Activated gamma-delta T cell (primary cell): ENCODE results near the gene SLAMF7.
"Not testable (repeated sequence)": the region's sequence is repeated elsewhere in the genome, so short reads cannot be mapped to it uniquely, and the experiment has no call there.

Source experiments
- DNase-seq: peaks from one replicate; lab custom pipeline; 2025; lab: John Stamatoyannopoulos, UW

Gene SLAMF7

DNA sequence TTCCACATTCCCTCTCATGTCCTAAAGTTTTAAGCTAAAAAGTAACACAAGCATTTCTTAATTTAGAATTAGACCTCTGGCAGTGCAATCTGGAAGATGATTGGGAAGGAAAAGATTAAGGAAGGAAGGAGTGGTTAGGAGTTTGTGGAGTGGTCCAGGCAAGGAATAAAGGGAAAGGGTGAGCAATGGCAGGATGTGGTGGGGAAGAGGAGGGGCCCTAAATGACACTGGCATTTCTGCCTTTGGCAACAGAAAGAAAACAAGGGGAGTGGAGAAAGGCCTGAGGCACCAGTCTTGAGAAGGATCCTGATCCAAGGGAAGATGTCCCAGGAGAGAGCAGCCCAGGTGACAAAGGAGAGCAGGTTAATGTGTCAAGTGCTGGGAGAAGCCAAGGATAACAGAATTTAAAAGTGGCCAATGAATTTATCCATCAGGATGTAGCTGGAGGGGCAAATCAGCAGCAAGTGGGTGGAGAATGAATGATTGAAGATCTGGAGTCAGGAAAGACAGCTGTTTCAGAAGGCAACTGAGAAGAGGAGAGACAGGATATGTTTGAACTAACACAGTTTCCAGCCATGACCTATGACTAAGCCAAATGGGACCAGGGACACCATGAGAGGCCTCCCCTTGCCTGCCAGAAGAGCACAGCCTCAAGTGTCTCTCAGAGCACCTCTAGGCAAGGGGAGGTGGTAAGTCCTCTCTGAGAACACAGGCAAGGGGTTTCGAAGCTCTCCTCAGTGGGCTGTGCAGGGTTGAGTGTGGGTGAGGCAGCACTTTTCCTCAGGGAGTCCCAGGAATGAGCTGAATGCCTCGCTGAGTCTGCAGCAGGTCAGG lies 36.1 kb downstream of the SLAMF7 start:
- no peak for DNase-seq

DNA sequence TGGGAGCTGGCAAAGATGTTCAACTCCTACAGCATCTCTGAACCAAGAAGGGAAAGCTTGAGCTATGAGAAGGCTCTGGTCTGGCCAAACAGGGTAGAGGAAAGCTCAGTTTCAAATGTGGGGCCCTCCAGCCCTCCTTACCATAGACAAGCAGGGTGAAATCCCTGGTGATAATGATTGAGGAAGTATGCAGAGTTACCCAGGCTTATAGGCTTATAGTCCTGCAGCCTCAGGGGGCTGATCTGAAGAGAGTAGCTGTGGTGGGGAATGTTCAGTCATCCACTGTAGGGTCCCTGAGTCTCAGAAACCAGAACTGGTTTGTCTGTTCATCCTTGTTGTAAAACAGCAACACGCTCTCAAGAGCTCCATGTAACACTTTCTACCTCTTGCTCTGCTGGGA lies 37.1 kb downstream of the SLAMF7 start:
- no peak for DNase-seq

DNA sequence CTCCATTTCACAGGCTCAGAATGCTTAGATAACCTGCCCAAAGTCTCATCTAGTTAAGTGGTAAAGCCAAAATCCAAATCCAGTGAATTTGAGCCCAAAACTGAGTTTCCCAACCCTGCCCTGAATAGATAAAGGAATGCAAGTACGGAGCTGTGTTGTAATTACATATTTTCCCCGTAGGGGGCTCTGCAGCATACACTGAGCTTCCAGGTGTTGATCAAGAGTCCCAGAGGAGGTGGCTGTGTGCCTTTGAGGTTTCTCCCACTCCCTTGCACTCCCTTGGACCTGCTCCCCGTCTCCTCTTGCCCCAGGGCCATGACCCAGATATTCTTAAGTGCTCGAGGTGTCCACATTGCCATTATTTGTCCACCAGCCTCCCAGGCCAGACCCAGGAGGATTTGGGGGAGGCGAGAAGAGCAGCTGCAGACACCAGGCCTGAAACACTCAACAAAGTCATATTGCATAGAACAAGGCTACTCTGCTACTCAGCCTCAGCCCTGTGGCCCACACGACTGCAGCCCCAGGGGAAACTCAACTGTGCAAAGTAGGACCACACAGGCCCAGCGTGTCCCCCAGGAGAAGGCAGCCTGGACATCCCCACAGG lies 38.5 kb downstream of the SLAMF7 start:
- DNase-seq, result no peak

DNA sequence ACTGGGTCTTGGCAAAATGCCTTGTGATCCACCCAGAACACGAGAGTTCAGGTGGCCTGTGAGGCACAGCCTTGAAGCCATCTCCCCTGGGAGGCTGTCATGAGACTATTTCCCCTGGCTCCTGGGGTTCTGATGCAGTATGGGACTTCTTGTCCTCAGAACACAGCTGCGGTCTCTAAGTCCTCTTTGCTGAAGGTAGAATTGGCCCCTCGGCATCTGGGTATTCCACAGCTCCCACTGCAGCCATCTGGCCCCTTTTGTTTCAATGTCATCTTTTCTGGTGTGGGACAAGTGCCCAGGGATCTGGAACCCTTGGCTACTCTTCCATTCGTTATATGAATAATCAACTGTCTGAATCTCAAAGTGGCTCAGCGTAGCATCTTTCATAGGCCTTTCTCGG lies 39.9 kb downstream of the SLAMF7 start:
- no peak for DNase-seq

DNA sequence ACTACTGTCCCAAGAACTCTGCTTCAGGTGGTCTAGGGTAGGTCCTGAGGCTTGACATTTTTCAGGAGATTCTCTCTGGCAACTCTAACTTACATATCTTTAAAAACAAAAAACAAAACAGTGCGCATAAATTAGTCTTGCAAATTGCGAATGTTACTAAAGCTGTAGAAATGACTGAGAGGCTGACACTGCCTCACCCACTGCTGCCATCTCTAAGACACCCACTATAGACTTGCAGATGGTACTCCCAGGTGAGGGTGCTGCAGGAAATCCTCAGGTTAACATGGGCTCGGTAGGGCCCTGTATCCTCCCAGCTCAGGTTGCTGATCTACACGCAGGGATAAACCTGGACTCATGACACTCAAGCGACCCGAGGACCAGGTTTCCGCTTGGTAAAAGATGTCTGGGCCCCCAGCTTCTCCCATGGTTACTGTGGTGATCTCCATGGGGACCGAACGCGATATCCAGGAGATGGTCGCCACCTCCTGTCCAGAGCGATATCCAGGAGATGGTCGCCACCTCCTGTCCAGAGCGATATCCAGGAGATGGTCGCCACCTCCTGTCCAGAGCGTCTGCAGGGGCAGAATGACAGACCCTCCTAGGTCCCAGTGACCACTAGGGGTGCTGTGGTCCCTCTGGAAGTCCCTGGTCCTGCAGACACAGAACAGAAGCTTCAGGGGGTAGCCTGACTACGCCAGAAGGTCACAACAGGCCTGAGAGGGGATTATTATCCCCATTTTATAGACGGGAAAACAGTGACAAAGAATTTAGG lies 40.8 kb downstream of the SLAMF7 start:
- no peak for DNase-seq

DNA sequence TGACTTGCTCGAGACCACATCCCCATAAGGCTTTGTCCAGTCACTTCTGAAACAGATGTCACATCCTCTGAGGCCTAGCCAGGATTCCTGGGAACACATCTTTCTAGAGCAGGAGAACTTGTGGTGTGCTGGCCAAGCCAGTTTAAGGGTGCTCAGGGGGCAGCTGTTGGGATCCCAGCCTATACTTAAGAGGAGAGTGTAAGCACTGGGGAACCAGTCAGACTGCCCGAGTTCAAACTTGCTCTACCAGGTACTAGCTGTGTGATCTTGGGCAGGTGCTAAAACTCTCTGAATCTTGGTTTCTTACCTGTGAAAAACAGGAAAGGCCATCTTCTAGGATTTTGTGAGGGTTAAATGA lies 41.3 kb downstream of the SLAMF7 start:
- DNase-seq, result no peak

DNA sequence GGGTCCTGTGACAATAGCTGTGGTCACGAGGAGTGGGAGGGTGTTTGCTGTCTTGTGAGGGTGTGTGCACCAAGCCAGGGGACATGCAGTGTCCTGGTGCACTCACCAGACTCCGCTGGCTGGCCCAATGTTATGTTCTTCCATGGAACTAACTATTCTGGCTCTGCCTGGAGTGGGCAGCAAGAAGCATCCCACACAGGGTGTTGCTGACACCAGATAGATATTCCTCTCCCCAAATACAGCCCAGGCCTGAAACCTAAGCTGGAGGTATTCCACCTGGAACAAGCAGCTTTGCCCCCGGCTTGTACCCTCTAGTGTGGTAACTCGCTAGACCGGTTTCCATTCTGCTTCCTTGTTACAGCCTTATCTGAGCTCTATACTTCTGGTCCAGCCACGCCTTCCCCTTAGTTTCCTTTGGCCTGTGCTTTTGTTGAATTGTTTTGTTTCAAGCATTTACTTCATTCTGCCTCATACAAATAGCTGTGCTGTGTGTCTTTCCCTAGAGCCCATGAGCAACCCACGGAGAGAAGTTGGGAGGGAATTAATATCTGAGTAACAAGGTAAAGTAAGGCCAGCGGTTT lies 42.2 kb downstream of the SLAMF7 start:
- DNase-seq, result no peak

DNA sequence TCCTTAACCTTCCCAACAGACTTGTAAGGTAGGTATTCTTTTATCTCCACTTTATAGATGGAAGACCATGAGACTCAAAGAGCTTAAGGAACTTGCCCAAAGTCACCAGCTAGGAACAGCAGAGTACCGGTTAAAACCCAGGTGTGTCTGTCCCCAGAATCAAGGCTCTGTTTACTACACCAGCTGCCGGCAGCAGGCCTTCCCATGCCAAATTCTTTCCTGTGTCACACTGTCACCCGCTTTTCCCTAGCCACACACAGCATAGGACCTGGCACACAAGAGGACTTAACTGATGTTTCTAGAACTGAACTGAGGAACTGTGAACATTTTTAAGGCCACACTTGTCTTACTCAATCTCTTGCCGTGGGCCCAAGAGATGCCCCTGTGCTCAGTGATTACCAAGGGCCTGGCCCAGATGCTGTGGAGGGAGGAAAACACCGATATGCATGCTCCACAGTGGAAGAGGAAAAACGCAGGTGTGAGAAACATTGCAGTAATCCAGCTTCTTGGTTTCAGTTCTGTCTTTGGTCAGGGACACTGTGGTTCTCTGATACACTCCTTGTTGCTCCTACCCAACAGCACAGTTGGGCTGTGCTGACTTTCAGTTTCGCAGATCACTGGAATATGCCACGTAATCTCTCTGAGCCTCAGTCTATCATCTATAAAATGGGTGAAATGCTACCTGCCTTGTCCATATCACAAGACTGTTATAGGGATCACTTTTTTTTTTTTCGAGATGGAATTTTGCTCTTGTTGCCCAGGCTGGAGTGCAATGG lies 43.1 kb downstream of the SLAMF7 start:
- no peak for DNase-seq

DNA sequence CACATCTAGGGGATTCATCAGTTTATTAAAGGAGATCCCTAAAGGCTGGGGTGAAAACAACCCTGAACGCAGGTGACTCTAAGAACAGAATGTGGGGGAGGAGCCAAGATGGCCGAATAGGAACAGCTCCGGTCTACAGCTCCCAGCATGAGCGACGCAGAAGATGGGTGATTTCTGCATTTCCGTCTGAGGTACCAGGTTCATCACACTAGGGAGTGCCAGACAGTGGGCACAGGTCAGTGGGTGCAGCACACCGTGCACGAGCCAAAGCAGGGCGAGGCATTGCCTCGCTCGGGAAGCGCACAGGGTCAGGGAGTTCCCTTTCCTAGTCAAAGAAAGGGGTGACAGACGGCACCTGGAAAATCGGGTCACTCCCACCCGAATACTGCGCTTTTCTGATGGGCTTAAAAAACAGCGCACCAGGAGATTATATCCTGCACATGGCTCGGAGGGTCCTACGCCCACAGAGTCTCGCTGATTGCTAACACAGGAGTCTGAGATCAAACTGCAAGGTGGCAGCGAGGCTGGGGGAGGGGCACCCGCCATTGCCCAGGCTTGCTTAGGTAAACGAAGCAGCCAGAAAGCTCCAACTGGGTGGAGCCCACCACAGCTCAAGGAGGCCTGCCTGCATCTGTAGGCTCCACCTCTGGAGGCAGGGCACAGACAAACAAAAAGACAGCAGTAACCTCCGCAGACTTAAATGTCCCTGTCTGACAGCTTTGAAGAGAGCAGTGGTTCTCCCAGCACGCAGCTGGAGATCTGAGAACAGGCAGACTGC lies 44.1 kb downstream of the SLAMF7 start:
- not testable (repeated sequence) for DNase-seq

DNA sequence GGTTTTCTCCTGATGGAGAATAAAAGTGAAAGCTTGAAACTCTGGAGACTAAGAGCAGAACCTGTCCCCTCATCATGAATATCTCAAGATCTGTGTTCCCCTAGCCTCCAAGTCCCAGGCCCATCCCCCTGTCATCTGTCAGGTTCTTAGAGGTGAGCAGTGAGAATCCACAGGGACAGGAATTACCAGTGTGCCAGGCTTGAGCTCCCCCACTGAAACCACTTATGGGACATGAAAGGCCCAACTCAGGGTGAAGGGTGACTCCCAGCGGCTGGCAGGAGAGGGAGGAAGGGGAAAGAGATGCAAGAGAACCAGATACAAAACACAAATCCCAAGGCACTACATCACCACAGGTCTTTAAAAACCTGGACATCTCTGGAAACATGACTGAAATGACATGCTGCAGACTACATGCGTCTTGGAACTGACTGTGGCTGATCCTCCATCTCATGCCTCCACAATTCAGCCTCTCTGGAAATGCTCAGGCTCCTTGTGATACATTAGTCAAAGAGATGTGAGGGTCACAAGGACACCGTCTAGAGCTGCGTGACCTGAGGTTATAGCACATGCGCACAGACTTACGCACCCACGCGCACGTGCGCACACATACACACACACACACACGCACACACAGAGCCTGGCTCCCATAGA lies 50.1 kb downstream of the SLAMF7 start:
- no peak for DNase-seq

DNA sequence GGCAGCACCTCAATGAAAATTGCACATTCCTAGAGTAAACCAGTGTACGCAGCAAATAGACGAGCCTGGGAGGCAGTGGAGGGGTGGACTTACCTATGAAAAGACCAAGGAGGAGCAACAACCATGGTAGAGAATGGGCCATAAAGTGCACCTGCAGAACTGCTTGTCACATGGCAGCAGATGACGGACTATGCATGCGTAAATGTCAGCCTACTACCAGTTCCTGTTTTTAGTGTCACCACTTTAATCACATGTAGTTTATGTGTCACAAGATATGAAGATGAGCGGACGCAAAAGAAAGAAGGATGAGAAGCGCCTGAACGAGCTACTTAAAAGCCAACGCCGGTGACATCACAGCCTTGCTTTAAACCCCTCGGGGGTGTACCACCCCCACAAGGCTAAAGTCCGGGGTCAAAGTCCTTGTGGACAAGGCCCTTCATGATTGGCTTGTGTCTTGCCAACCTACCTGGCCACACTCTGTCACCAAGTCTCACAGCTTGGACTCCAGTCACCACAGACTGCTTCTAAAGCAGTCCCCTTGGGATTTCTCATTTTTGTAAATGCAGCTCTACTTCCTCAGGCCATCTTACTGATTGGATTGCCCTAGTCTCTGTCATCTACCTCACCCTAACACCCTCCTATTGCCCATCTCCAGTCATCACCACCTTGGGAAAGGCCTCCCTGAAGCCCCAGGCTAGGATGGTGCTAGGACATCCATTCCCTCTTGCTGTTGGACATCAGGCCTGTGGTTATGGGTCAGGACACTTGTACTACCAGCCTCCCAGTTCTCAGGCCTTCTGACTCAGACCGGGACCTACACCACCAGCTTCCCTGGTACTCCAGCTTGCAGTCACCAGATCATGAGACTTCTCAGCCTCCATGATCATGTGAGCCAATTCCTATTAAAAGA lies 50.9 kb downstream of the SLAMF7 start:
- no peak for DNase-seq

DNA sequence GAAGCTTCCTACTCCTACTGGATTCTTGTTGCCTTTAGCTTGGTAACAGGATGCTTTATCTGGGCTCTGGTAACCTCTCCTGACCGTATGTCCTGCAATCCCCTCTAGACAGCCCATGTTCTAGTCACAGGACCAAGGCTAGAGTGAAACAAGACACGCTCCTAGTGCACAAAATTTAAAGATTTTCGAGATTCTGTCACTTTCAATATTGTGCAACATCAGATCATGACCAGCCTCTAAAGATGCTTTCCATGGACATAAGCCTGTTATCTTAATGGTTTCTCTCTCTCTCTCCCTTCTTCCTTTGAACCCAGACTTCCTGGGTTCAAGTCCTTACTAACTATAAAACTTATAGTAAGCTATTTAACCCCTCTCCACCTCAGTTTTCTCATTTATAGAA lies 55.3 kb downstream of the SLAMF7 start:
- no peak for DNase-seq

DNA sequence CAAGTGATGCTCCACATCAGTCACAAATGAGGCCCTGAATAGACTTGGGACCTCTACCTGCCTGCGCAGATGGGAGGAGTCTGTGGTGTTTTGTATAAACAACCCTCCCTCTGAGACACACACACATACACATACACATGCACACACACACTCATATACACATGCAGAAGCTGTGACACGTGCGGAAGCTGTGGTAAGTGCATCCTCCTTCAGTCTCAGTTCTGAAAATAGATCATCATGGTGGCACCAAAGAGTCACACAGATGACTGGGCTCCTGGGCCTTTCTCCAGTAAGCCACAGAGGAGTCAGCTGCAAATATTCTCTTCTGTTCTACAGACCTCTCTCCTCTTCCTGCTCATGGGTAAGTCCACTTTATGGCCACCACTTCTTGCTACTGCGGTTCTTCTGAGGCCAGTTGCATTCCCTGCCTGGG lies 56.9 kb downstream of the SLAMF7 start, which contains the start of gene LY9:
Gene LY9 (plus strand): TSS at position 224 of the 433 bp plus-strand sequence. CDS start 14 bp downstream, at position 238.
- no peak for DNase-seq

DNA sequence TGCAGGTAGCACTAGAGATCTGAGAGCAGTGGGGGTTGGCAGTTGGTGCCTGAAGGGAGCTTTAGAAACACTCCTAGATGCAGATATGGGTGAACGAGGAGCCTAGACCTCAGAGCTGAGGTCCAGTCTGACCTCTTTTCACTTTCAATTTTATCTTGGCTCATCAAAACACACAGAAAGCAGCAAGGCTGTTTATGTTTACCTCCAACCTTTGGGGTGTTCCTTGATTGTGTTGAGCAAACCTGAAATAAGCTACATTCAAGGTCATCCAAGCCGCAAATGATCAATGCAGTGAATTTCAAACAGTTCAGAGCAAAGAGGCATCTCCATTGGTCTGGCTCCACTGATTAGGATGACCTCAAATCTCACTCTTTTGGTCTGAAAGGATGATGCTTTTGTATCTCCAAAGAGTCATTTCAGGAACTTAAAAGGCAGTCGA lies 58.2 kb downstream of the SLAMF7 start:
- DNase-seq, result no peak

DNA sequence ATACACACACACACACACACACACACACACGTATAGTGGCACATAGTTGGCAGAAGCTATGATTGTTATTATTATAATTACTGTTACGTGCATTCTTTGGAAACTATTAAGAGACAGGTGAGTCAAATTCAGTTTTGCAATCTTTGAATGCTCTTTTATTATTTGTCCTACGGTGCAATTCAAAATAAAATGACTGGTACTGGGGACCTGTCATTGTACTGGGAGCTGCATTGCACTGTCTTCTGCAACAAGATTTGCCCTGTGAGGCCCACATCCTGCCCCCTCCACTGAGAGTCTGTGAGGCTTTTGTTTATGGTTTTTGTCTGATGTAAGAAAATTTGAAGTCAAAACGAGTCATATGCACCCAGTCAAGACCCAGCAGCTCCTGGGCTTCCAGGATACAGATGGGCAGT lies 58.8 kb downstream of the SLAMF7 start:
- DNase-seq, result no peak

DNA sequence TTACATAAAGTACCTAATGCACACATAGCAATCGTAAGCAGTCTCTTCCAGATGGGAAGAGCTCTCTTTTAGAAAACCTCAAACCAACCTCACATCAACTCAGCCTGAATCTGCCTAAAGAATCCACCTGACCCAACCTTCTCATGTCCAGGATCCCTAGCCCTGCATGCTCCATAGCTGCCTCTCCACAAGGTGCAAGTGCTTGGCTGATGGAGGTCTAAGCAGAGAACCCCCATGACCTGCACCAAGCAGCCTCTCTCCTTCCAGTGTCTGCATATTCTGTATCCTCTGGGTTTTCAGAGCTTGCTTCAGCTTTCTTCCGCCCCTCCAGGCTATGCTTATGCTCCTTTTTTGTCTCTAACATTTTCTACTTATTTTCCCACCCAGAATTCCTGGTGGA lies 59.4 kb downstream of the SLAMF7 start:
- no peak for DNase-seq

DNA sequence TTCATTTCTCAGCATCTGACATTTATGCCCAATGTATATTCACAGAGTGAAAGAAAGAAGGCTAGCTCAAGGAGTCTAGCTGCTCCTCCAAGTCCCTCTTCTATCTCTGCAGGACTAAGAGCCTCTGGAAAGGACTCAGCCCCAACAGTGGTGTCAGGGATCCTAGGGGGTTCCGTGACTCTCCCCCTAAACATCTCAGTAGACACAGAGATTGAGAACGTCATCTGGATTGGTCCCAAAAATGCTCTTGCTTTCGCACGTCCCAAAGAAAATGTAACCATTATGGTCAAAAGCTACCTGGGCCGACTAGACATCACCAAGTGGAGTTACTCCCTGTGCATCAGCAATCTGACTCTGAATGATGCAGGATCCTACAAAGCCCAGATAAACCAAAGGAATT lies 60.6 kb downstream of the SLAMF7 start:
- DNase-seq, result no peak

DNA sequence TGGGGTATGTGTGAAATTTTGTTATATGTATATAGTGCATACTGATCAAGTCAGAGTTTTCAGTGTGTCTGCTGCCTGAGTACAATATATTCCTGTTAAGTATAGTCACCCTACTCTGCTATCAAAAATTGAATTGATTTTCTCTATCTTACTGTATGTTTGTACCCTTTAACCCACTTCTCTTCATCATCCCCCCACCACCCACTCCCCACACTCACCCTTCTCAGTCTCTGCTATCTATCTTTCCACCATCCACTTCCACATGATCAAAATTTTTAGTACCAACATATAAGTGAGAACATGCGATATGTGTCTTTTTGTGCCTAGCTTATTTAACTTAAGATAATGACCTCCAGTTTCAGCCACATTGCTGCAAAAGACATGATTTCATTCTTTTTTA lies 61.1 kb downstream of the SLAMF7 start:
- DNase-seq, result no peak
